SU-DHL-6 (cell line): ENCODE results near the gene COPS4.

Source experiments
- CTCF ChIP-seq: fragments of 200-600 bp; sonication (generic); IDR thresholded peaks from one replicate; pipeline ENCODE4 v1.5.1; 2017; ENCODE audit warnings: antibody characterized with exemption, mild to moderate bottlenecking, low read length, moderate library complexity; ENCODE audit not compliant: insufficient read depth, poor library complexity, severe bottlenecking
- EZH2phosphoT487 ChIP-seq: fragments of 200-600 bp; sonication (generic), shearing (Covaris generic); conservative IDR thresholded peaks from 2 replicates; pipeline ENCODE4 v1.6.1; 2018; ENCODE audit warnings: mild to moderate bottlenecking, antibody characterized with exemption, low read length, moderate library complexity, mixed read lengths

- TF ChIP-seq EZH2phosphoT487 (no peak), CTCF (no peak)
Observed at GRCh38 chr4:83029688-83030087, 5.3 kb upstream of the COPS4 start.
